HG03520 (cell line): ENCODE results near the gene ARMC10.
"Not testable (repeated sequence)": the region's sequence is repeated elsewhere in the genome, so short reads cannot be mapped to it uniquely, and the experiment has no call there.

Experiments used
- ATAC-seq: cut with Tn5 transposase; IDR thresholded peaks from one replicate; pipeline ENCODE4 v1.9.1; 2021; ENCODE audit warnings: mild to moderate bottlenecking, moderate library complexity; ENCODE audit not compliant: unreplicated experiment

The ARMC10 gene

DNA sequence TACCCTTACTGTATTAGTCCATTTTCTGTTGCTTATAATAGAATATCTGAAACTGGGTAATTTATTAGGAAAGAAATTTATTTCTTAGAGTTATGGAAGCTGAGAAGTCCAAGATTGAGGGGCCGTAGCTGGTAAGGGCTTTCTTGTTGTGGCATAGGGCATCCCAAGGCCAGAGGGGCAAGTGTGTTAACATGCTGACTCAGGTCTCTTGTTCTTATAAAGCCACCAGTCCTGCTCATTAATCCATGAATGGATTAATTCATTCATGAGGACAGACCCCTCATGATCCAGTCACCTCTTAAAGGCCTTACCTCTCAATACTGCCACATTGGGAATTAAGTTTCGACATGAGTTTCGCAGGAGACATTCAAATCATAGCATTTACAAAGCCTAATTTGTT, 2.4 kb downstream of the ARMC10 start:
- no peak for ATAC-seq

DNA sequence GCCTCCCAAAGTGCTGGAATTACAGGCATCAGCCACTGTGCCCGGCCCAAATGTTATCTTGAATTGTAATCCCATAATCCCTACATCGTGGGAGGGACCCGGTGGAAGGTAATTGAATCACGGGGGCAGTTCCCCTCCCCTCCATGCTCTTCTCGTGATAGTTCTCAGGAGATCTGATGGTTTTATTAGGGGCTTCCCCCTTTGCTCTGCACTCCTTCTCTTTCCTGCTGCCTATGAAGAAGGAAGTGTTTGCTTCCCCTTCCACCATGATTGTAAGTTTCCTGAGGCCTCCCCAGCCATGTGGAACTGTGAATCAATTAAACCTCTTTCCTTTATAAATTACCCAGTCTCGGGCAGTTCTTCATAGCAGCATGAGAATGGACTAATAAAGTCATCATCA, 3.3 kb downstream of the ARMC10 start:
- ATAC-seq, result not testable (repeated sequence)

DNA sequence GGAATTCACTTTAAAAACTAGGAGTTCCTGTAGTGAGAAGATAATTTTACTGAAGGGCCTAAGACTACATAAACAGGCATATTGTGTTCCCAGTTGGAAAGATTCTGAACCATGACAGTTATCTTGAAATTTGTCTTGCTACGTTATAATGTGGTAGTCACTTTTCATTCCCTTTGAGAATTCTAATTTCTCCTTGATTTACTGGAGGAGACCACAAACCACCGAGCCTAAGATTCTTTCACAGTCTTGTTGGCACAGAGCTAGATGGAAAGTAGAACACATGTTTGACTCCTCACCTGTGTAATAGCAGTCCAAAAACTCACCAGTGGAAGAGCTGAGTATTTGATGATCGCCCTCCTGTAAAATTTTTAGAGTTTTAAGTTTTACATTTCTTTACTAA, 4.9 kb downstream of the ARMC10 start:
- no peak for ATAC-seq

DNA sequence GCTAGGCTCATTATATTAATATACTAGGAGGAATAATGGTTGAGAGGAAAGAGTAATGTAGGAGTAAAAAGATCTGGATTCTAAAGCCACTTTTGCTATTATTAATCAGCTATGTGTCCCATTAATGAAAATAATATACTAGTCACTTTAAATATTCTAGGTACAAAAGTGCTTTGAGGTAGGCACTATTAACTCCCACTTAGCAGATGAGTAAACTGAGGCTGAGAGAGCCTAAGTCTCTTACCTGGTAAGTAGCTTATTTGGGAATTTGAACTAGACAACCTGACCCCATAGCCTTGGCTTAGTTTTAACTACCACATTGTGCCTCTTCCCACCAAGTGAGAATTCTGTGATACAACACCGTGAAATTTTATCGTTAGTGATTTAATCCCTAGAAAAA, 6.0 kb downstream of the ARMC10 start:
- ATAC-seq, result no peak

DNA sequence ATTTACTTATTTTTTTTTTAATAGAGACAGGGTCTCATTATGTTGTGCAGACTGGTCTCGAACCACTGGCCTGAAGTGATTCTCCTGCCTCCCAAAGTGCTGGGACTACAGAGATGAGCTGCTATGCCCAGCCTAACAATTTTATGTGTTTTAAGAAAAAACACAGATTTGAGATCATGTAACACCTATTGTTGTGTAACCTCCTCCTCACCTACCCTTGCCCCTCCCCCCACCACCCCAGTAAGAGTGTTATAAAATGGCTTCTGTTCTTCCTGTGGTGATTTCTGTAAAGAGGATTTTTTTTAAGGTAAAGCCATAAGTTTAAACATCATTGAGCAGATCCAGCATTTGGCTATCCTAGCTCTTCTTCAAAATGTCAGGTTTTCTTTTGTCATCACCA, 7.6 kb downstream of the ARMC10 start:
- ATAC-seq, result no peak

DNA sequence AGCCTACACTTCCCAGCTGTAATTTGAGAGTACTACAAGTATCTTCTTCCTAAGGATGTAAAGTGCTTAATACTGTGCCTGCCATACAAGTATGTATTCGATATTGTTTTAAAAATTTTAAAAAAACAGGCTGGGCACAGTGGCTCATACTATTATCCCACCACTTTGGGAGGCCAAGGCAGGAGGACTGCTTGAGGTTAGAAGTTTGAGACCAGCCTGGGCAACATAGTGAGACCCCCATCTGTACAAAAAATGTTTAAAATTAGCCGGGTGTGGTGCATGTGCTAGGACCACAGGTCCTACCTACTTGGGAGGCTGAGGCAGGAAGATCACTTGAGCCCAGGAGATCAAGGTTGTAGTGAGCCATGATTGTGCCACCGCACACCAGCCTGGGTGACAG, 8.3 kb downstream of the ARMC10 start:
- no peak for ATAC-seq

GRCh38 chr7:103092321-103092720, 17.4 kb downstream of the ARMC10 start:
- not testable (repeated sequence) for ATAC-seq

DNA sequence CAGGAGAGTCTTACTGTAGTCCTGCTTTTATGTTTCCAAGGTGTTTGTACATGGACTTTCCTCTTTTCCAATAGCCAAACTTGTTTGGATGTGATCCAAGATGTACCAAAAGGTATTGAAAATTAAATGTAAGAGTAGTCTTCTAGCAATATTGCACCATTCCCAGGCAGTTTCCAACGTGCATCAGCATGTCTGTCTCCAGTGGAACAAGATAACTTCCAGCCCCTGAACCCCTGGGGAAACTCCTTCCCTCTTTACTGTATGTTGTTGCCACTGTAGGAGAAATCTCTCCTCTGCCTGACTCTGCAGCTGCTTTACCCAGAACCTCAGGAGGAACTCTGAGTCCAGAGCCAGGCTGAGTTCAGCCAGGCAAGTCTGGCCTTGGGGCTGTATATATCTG, 18.5 kb downstream of the ARMC10 start:
- ATAC-seq, result no peak

- no peak for ATAC-seq
These were observed 19.2 kb downstream of the ARMC10 start for GRCh38 chr7:103094102-103094501.

- ATAC-seq, result not testable (repeated sequence)
These were observed 20.6 kb downstream of the ARMC10 start for GRCh38 chr7:103095558-103095957.

DNA sequence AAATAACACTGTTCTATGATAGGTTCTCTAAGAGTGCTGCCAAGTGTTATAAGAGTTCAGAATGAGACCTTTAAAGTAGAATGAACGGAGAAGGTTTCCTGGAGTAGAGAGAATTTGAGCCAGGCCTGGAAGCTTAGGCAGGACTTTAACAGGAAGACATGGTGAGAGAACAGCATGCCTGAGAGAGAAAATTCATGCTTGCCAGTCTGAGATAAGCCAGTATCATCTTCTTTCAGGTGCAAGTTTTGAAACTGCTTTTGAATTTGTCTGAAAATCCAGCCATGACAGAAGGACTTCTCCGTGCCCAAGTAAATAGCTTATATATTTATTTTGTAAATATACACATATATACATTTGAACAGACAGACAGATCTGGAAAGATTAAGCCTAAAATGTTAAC, 22.1 kb downstream of the ARMC10 start:
- no peak for ATAC-seq

- ATAC-seq, result no peak
These were observed 25.4 kb downstream of the ARMC10 start for GRCh38 chr7:103100348-103100747.

DNA sequence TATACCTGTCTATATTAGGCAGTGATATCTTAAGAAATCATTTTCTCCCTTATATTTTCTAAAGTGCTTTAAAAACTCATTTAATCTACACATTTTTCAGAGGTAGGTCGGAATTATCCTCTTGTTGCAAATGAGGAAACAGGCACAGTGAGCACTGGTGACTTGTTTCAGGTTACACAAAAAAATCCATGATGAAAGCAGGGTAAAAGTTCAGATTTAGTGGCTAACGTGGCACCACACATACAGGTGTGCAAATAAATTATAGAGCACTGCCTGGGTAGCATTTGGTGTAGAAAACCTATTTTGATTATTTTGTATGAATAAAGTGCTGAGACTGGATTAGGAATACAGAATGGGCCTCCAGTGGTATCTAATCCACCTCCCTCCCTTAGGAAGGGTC, 26.6 kb downstream of the ARMC10 start:
- ATAC-seq, result no peak

DNA sequence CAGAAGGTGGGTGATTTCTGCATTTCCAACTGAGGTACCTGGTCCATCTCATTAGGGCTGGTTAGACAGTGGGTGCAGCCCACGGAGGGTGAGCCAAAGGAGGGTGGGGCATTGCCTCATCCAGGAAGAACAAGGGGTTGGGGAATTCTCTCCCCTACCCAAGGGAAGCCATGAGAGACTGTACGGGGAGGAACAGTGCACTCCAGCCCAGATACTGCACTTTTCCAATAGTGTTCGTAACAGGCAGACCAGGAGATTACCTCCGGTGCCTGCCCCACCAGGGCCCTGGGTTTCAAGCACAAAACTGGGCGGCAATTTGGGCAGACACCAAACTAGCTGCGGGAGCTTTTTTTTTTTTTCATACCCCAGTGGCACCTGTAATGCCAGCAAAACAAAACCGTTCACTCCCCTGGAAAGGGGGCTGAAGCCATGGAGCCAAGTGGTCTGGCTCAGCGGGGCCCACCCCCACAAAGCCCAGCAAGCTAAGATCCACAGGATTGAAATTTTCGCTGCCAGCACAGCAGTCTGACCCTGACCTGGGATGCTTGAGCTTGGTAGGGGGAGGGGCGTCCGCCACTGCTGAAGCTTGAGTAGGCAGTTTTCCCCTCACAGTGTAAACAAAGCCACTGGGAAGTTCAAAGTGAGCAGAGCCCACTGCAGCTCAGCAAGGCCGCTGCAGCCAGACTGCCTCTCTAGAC, 31.2 kb downstream of the ARMC10 start:
- no peak for ATAC-seq

DNA sequence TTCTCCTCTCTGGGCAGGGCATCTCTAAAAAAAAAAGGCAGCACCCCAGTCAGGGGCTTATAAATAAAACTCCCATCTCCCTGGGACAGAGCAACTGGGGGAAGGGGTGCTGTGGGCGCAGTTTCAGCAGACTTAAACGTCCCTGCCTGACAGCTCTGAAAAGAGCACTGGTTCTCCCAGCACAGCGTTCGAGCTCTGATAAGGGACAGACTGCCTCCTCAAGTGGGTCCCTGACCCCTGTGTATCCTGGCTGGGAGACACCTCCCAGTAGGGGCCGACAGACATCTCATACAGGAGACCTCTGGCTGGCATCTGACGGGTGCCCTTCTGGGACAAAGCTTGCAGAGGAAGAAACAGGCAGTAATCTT, 31.7 kb downstream of the ARMC10 start:
- ATAC-seq, result not testable (repeated sequence)

DNA sequence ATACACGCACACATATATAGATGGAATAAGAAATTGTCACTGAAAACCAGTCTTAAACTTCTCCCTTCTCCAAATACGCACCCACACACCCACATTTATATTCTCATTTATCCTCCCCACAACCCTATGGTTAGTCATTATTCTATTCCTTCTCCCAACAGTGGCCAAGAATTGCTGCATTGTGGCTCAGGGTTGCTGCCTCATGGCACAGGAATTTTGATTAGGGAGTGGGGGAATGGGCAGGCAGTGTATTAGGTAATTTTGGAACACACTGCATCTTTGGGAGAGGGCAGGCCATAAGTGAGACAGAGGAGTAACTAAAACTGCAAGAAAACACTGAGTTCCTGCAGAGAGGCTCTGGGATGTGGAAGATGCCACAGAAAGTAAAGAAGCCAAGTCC, 38.2 kb downstream of the ARMC10 start:
- ATAC-seq, result no peak

- no peak for ATAC-seq
These were observed 39.7 kb downstream of the ARMC10 start for GRCh38 chr7:103114576-103115008.

GRCh38 chr7:103115771-103116170, 40.8 kb downstream of the ARMC10 start:
- no peak for ATAC-seq

DNA sequence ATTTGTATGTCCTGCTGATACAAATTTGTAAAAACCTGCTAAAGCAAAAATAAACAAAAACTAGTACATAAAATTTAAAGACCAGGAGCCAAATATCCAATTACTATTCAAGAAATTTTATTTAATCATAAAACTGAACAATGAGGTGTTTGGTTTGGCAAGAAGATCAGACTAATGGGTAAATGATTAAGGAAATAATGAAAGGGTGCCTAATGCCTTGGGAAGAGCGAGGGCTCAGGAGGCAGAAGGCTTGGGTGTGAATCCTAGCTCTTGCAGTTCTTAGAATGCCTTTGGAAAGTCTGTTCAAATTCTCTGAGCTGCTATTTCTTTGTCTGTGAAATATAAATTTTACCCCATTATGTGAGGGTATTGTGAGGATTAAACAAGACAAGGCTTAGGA, 41.6 kb downstream of the ARMC10 start:
- ATAC-seq, result no peak

DNA sequence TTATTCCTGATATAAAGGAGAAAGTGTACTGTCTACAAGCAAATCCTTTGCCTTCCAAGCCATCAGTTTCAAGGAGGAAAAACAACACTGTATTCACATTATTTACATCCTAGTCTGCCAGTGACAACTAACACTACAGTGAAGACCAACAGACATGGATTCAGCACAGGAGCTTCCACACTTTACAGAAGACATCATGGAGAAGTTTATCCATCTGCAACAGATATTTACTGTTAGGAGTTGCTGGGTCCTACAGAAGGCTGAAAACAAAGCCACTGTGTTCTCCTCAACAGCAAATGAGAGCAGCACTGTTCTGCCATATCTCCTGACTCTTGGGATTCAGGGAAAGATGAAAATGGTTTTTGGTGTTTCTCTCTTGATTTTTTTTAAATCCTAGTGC, 42.1 kb downstream of the ARMC10 start:
- ATAC-seq, result no peak

DNA sequence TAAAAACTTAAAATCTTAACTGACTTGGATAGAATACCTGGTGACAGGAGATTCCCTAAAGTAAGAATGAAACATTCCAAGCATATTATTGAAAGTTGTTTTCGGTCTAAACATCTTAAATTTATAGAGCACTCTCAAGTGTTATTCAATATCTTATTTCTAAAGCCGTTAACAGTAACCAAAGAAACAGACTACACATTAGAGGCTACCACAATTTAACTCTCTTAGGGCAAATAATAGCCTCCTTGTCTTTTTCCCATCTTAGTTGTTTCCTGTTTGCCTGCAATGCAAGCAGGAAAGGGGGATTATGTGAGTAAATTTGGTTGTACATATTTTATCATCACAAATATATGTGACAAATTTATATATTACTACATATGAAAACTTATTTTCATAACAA, 42.5 kb downstream of the ARMC10 start:
- no peak for ATAC-seq

- ATAC-seq, result no peak
These were observed 44.9 kb downstream of the ARMC10 start for GRCh38 chr7:103119791-103120291.

- no peak for ATAC-seq
These were observed 45.4 kb downstream of the ARMC10 start for GRCh38 chr7:103120362-103120761.
